Right cardiac atrium (tissue), 5 donors: ENCODE results near the gene MAPKAP1. TPM values are rescaled to one million over a fixed set of nuclear protein-coding genes. Genes with fewer than 3 reads are reported as not detected.

Experiments
- ATAC-seq, 2 donors: fragments of 200-7000 bp; cut with Tn5 transposase; one replicate each; pipeline versions ENCODE4 v1.8.0 to v1.9.1; 2020; ENCODE audit warnings: moderate library complexity in 2 of 2, mild to moderate bottlenecking in 1 of 2
- DNase-seq, 3 donors: peaks; one replicate each; pipeline ENCODE4 v3.0.0-alpha.2; 2020
- H3K27ac ChIP-seq: one replicate; pipeline ENCODE4 v1.5.1; 2013; ENCODE audit warnings: mild to moderate bottlenecking, low read length, control low read depth, moderate library complexity
- H3K27me3 ChIP-seq: one replicate; pipeline ENCODE4 v1.6.1; 2013; ENCODE audit not compliant: control insufficient read depth, insufficient read depth
- H3K4me1 ChIP-seq: one replicate; pipeline ENCODE4 v1.6.1; 2013; ENCODE audit warnings: low read length; ENCODE audit not compliant: control insufficient read depth, insufficient read depth
- H3K4me3 ChIP-seq: one replicate; pipeline ENCODE4 v1.5.1; 2013; ENCODE audit warnings: low read length, control low read depth
- H3K9me3 ChIP-seq: one replicate; pipeline ENCODE4 v1.6.1; 2013; ENCODE audit warnings: low read length; ENCODE audit not compliant: control insufficient read depth
- WGBS: extraction: QIAGEN DNeasy Blood & Tissue Kit; methylation state at CpG from one replicate; pipeline ENCODE4 v1.1.7; 2013; 5-methylcytosine and 5-hydroxymethylcytosine counted together
- intact Hi-C, 4 donors: fragments of 100-400 bp; cut with DNase I; formaldehyde crosslinking; loops; one replicate each; pipeline versions ENCODE4 v1.11.0 to v1.14.0; 2022 to 2023
- polyA plus RNA-seq: library from polyadenylated mRNA; stranded (reverse); fragments of 200-250 nt; gene quantifications from one replicate; pipeline ENCODE4 v1.2.3, GENCODE V29; 2013
- total RNA-seq, 4 donors: library from RNA; stranded (reverse); fragmentation: NEBNext Ultra II Directional; extraction: Animal tissue kit (Norgen Biotek cat#: 25700); gene quantifications; one replicate each; pipeline ENCODE4 v1.2.1, GENCODE V29; 2021
- donor health status: healthy with polysubstance abuse.
- donor health status: DM: no; HTN: yes; CAD: no.
- donor health status: DM: no; HTN: no; CAD: no.
- donor health status: DM: no; HTN: yes; CAD: no; lungs with severe emphysema.
- donor health status: DM: yes; HTN: yes; CAD: no.

MAPKAP1 gene
- total and polyA plus RNA-seq, 5 donors = 97.1 to 116 (median 108) TPM

GRCh38 chr9:125415583-125416460 lies 291.2 kb downstream of the MAPKAP1 start:
- H3K9me3 ChIP-seq = no peaks in the 10 kb centered on the region
- no peak overlapping the region for H3K27ac ChIP-seq
- DNase-seq (peak in 1 of 3 donors; percentile 26), ATAC-seq (no peak)
- 83% methylated on average over 23 of the region's 23 CpGs for WGBS
- no peaks in the 10 kb centered on the region for H3K27me3 ChIP-seq
- intact Hi-C loops = no loop called here
- no peak overlapping the region for H3K4me3 ChIP-seq
- no peaks in the 10 kb centered on the region for H3K4me1 ChIP-seq

GRCh38 chr9:125413579-125413978 lies 293.4 kb downstream of the MAPKAP1 start:
- H3K4me1 ChIP-seq = no peaks in the 10 kb centered on the region
- no peaks in the 10 kb centered on the region for H3K27me3 ChIP-seq
- H3K9me3 ChIP-seq = no peaks in the 10 kb centered on the region
- no peak overlapping the region for H3K27ac ChIP-seq
- DNase-seq (peak in 1 of 3 donors; percentile 11), ATAC-seq (no peak)
- 95% methylated on average over 8 of the region's 8 CpGs for WGBS
- intact Hi-C loops = no loop called here
- H3K4me3 ChIP-seq = no peak overlapping the region

- Histone ChIP-seq H3K27ac (no peak overlapping the region), H3K27me3 (no peaks in the 10 kb centered on the region), H3K9me3 (no peaks in the 10 kb centered on the region), H3K4me3 (no peak overlapping the region), H3K4me1 (no peaks in the 10 kb centered on the region)
- ATAC-seq (no peak), DNase-seq (peak in 1 of 3 donors; percentile 18)
- 85% methylated on average over 10 of the region's 10 CpGs for WGBS
- intact Hi-C loops = no loop called here
Observed at GRCh38 chr9:125412166-125412565, 294.8 kb downstream of the MAPKAP1 start.

GRCh38 chr9:125411171-125411756 lies 295.7 kb downstream of the MAPKAP1 start:
- Histone ChIP-seq H3K4me1 (no peaks in the 10 kb centered on the region), H3K27ac (no peak overlapping the region), H3K4me3 (no peak overlapping the region), H3K27me3 (no peaks in the 10 kb centered on the region), H3K9me3 (no peaks in the 10 kb centered on the region)
- ATAC-seq (no peak), DNase-seq (peak in 1 of 3 donors; percentile 4)
- WGBS = 79% methylated on average over 14 of the region's 14 CpGs
- intact Hi-C loops = no loop called here

- no peaks in the 10 kb centered on the region for H3K27me3 ChIP-seq
- H3K27ac ChIP-seq = no peak overlapping the region
- intact Hi-C loops = no loop called here
- no peak overlapping the region for H3K4me3 ChIP-seq
- H3K4me1 ChIP-seq = no peaks in the 10 kb centered on the region
- ATAC-seq (no peak), DNase-seq (peak in 1 of 3 donors; percentile 37)
- H3K9me3 ChIP-seq = no peaks in the 10 kb centered on the region
- 87% methylated on average over 24 of the region's 24 CpGs for WGBS
Observed at GRCh38 chr9:125410522-125410894, 296.5 kb downstream of the MAPKAP1 start.

- ATAC-seq (no peak), DNase-seq (peak in 1 of 3 donors; percentile 57)
- H3K9me3 ChIP-seq = no peaks in the 10 kb centered on the region
- no peak overlapping the region for H3K4me3 ChIP-seq
- intact Hi-C loops = loop anchor here (2.0 to 10.0 kb wide), 6 partner anchors 221 to 817 kb away; no protein-coding TSS in a partner anchor
- H3K4me1 ChIP-seq = no peaks in the 10 kb centered on the region
- H3K27me3 ChIP-seq = no peaks in the 10 kb centered on the region
- 88% methylated on average over 13 of the region's 13 CpGs for WGBS
- no peak overlapping the region for H3K27ac ChIP-seq
Observed at GRCh38 chr9:125409637-125410521, 297.1 kb downstream of the MAPKAP1 start.

GRCh38 chr9:125409217-125409636 lies 297.8 kb downstream of the MAPKAP1 start:
- intact Hi-C loops = loop anchor here (2.0 to 10.0 kb wide), 6 partner anchors 222 to 818 kb away; no protein-coding TSS in a partner anchor
- Histone ChIP-seq H3K4me1 (no peaks in the 10 kb centered on the region), H3K4me3 (no peak overlapping the region), H3K27me3 (no peaks in the 10 kb centered on the region), H3K9me3 (no peaks in the 10 kb centered on the region), H3K27ac (no peak overlapping the region)
- ATAC-seq (no peak), DNase-seq (peak in 1 of 3 donors; percentile 53)
- 89% methylated on average over 20 of the region's 20 CpGs for WGBS

GRCh38 chr9:125407974-125408900 lies 298.8 kb downstream of the MAPKAP1 start:
- DNase-seq (peak; percentile 79 to 93 (median 92)), ATAC-seq (peak; percentile 90 to 92)
- intact Hi-C loops = loop anchor here (2.0 to 10.0 kb wide), 7 partner anchors 223 to 821 kb away; no protein-coding TSS in a partner anchor
- Histone ChIP-seq H3K4me1 (no peaks in the 10 kb centered on the region), H3K27me3 (no peaks in the 10 kb centered on the region), H3K27ac (no peak overlapping the region), H3K4me3 (peak overlapping the region; percentile 54), H3K9me3 (no peaks in the 10 kb centered on the region)
- WGBS = 4% methylated on average over 104 of the region's 104 CpGs

- intact Hi-C loops = loop anchor here (2.0 to 10.0 kb wide), 6 partner anchors 225 to 821 kb away; no protein-coding TSS in a partner anchor
- 32% methylated on average over 17 of the region's 17 CpGs for WGBS
- H3K9me3 ChIP-seq = no peaks in the 10 kb centered on the region
- no peaks in the 10 kb centered on the region for H3K27me3 ChIP-seq
- DNase-seq (no peak), ATAC-seq (no peak)
- no peak overlapping the region for H3K27ac ChIP-seq
- no peaks in the 10 kb centered on the region for H3K4me1 ChIP-seq
- H3K4me3 ChIP-seq = peak overlapping the region; percentile 54
Observed at GRCh38 chr9:125407432-125407973, 299.5 kb downstream of the MAPKAP1 start.

GRCh38 chr9:125406810-125407087 lies 300.3 kb downstream of the MAPKAP1 start:
- intact Hi-C loops = loop anchor here (2.0 to 10.0 kb wide), 6 partner anchors 226 to 822 kb away; no protein-coding TSS in a partner anchor
- ATAC-seq (no peak), DNase-seq (no peak)
- no peaks in the 10 kb centered on the region for H3K9me3 ChIP-seq
- WGBS = 97% methylated on average over 13 of the region's 13 CpGs
- no peak overlapping the region for H3K27ac ChIP-seq
- H3K4me1 ChIP-seq = no peaks in the 10 kb centered on the region
- no peak overlapping the region for H3K4me3 ChIP-seq
- H3K27me3 ChIP-seq = no peaks in the 10 kb centered on the region
